GM19395 (cell line): ENCODE data around the gene INSIG1.

Experiments used
- ATAC-seq: cut with Tn5 transposase; IDR thresholded peaks from one replicate; pipeline ENCODE4 v1.9.1; 2021; ENCODE audit warnings: mild to moderate bottlenecking, moderate library complexity; ENCODE audit not compliant: unreplicated experiment

Gene INSIG1

GRCh38 chr7:155299535-155300202 is 2.0 kb downstream of the INSIG1 start:
- ATAC-seq: no peak

GRCh38 chr7:155300641-155301452 is 3.2 kb downstream of the INSIG1 start:
- no peak for ATAC-seq

GRCh38 chr7:155303039-155303593 is 5.4 kb downstream of the INSIG1 start:
- no peak for ATAC-seq

GRCh38 chr7:155303897-155304296 is 6.2 kb downstream of the INSIG1 start:
- no peak for ATAC-seq

- ATAC-seq: no peak
Observed at GRCh38 chr7:155305231-155305904, 7.7 kb downstream of the INSIG1 start.

- ATAC-seq: no peak
Observed at GRCh38 chr7:155306673-155307470, 9.2 kb downstream of the INSIG1 start.

GRCh38 chr7:155308330-155309020 is 10.8 kb downstream of the INSIG1 start:
- no peak for ATAC-seq

GRCh38 chr7:155309021-155309338 is 11.3 kb downstream of the INSIG1 start:
- ATAC-seq: no peak

- ATAC-seq: no peak
Observed at GRCh38 chr7:155310425-155311114, 12.9 kb downstream of the INSIG1 start.

- no peak for ATAC-seq
Observed at GRCh38 chr7:155311826-155312537, 14.3 kb downstream of the INSIG1 start.

GRCh38 chr7:155312633-155313032 is 15.0 kb downstream of the INSIG1 start:
- no peak for ATAC-seq

- no peak for ATAC-seq
Observed at GRCh38 chr7:155313096-155313495, 15.4 kb downstream of the INSIG1 start.

GRCh38 chr7:155315977-155316376 is 18.3 kb downstream of the INSIG1 start:
- no peak for ATAC-seq

GRCh38 chr7:155316427-155317113 is 18.9 kb downstream of the INSIG1 start:
- no peak for ATAC-seq

GRCh38 chr7:155317114-155317434 is 19.4 kb downstream of the INSIG1 start:
- ATAC-seq: no peak

GRCh38 chr7:155318245-155318644 is 20.6 kb downstream of the INSIG1 start:
- ATAC-seq: no peak

- ATAC-seq: no peak
Observed at GRCh38 chr7:155322530-155322929, 24.9 kb downstream of the INSIG1 start.

- no peak for ATAC-seq
Observed at GRCh38 chr7:155323001-155323638, 25.4 kb downstream of the INSIG1 start.
